H1 (cell line): ENCODE data around the gene COPG1. TPM values are rescaled to one million over a fixed set of nuclear protein-coding genes. Genes with fewer than 3 reads are reported as not detected.
A peak's percentile ranks its signal among the peaks of the same experiment; 100 is the strongest.

Experiments used
- CHD7 ChIP-seq: fragments of 300-600 bp; sonication (generic); IDR thresholded peaks from 2 replicates; pipeline ENCODE4 v1.7.1; 2012; ENCODE audit warnings: low read length, moderate library complexity, mild to moderate bottlenecking, inconsistent platforms; ENCODE audit not compliant: insufficient replicate concordance
- CTBP2 ChIP-seq: IDR thresholded peaks from 2 replicates; pipeline ENCODE4 v1.7.0; 2011; ENCODE audit warnings: borderline replicate concordance, mild to moderate bottlenecking, moderate library complexity, mixed read lengths, low read length; ENCODE audit not compliant: insufficient read depth, insufficient read length
- EZH2 ChIP-seq: fragments of 200-600 bp; sonication (generic); IDR thresholded peaks from 2 replicates; pipeline ENCODE4 v1.7.1; 2012; ENCODE audit warnings: low read depth, mild to moderate bottlenecking, moderate library complexity, low read length, inconsistent platforms; ENCODE audit not compliant: severe bottlenecking
- POLR2A ChIP-seq, 2 experiments: IDR thresholded peaks; 1 replicate in 1 of 2; 2 replicates in 1 of 2; pipeline ENCODE4 v1.6.1; 2011; ENCODE audit warnings: low read depth in 2 of 2, low read length in 2 of 2, mild to moderate bottlenecking in 2 of 2; ENCODE audit errors: control extremely low read depth in 1 of 2
- RNF2 ChIP-seq: fragments of 200-900, 300-1000 bp; sonication (generic); IDR thresholded peaks from 2 replicates; pipeline ENCODE4 v1.7.1; 2016; ENCODE audit warnings: borderline replicate concordance, low read depth, mild to moderate bottlenecking, antibody characterized with exemption, low read length; ENCODE audit not compliant: poor library complexity, severe bottlenecking; ENCODE audit errors: missing control alignments
- SIN3A ChIP-seq, 2 experiments: IDR thresholded peaks in 1 of 2; conservative IDR thresholded peaks in 1 of 2; 2 replicates each; pipeline ENCODE4 v1.6.1; 2011 to 2012; ENCODE audit warnings: low read length in 2 of 2, improper control_type of control experiment in 1 of 2, low read depth in 1 of 2, mild to moderate bottlenecking in 1 of 2
- SP4 ChIP-seq: IDR thresholded peaks from 2 replicates; pipeline ENCODE4 v1.6.1; 2012; ENCODE audit warnings: low read length, inconsistent platforms
- SUZ12 ChIP-seq: fragments of 200-600 bp; sonication (generic); IDR thresholded peaks from 2 replicates; pipeline ENCODE4 v1.6.1; 2012; ENCODE audit warnings: mild to moderate bottlenecking, inconsistent platforms, low read length, moderate library complexity, mixed read lengths
- YY1 ChIP-seq: IDR thresholded peaks from 2 replicates; pipeline ENCODE4 v1.6.1; 2011; ENCODE audit warnings: low read depth, mild to moderate bottlenecking, low read length
- polyA plus RNA-seq, 7 experiments: library from polyadenylated mRNA; depleted of rRNA in 3 of 7; stranded (reverse) in 5 of 7; unstranded in 2 of 7; fragments of >200 nt in 5 of 7; fragments of 200-250 nt in 2 of 7; gene quantifications; 1 replicate in 5 of 7; 2 replicates in 1 of 7; 4 replicates in 1 of 7; pipeline versions ENCODE4 v1.2.1 to v1.2.3, GENCODE V29; 2011 to 2013; ENCODE audit warnings: missing spikeins in 2 of 7, mixed read lengths in 2 of 7
- total RNA-seq: library from RNA; stranded (reverse); fragmentation: NEBNext Ultra II Directional; extraction: Animal tissue kit (Norgen Biotek cat#: 25700); gene quantifications from 2 replicates; pipeline ENCODE4 v1.2.1, GENCODE V29; 2021

The COPG1 gene
- total and polyA plus RNA-seq, 2 of the 8 experiments (the other 6 are each of a cell fraction or from before 2014, with no cell fraction given), result 52.7 to 106 TPM

DNA sequence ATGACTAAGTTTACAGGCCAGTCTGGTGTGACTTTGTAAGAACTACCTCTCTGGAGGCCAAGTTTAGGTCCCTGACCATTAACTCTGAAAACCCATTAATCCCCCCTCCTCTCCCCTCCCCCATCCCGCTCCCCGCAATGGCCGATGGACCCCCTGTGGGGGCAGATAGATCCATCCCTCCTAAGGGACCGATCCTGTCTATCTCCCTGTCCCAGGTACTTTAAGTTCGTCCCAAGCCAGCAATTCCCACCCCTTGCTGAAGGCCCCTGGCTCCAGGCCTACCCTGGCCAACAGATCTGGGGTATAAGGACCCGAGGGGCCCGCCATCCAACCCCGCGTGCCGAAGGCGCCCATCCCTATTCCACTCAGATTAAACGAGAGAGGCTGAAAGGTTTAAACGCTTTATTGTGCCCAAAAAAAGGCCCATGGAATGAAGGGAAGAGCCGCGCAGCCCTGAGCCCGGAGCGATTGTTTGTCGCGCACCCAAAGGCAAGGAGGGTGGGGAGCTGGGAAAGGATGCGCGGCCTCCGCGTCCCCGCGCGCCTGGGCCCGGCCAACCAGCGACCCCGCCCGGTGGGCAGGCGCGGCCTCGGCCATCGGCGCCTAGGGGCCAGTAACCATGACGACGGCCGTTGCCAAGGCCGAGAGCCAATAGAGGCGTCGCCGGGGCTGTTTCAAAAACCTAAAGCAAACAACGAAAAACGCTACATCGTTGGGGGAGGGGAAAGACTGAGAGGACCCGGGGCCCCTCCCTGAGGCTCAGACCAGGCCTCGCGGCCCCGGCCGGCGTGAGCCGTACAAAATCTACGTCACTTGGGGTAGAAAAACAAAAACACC lies 65.2 kb downstream of the COPG1 start (continued):
- TF ChIP-seq CHD7 (no peak), RNF2 (no peak), SIN3A (conservative IDR thresholded peaks at IDR 0.05 in 1 of 2, IDR thresholded peaks at IDR 0.05 in 1 of 2; ENCODE audit: low read depth in 1 of 2, low read length in 2 of 2) (peak; percentile 80 to 91; a peak in 2 of 4 replicates), SP4 (no peak; the same call in 1 of the 2 replicates), EZH2 (no peak), CTBP2 (no peak), YY1 (peak; percentile 72), SUZ12 (no peak), POLR2A (IDR thresholded peaks at IDR 0.05; ENCODE audit: control extremely low read depth in 1 of 2, low read depth in 2 of 2, low read length in 2 of 2) (no peak; a peak in 1 of 3 replicates)
